ENCODE data around the gene FGF10.

FGF10 gene

DNA sequence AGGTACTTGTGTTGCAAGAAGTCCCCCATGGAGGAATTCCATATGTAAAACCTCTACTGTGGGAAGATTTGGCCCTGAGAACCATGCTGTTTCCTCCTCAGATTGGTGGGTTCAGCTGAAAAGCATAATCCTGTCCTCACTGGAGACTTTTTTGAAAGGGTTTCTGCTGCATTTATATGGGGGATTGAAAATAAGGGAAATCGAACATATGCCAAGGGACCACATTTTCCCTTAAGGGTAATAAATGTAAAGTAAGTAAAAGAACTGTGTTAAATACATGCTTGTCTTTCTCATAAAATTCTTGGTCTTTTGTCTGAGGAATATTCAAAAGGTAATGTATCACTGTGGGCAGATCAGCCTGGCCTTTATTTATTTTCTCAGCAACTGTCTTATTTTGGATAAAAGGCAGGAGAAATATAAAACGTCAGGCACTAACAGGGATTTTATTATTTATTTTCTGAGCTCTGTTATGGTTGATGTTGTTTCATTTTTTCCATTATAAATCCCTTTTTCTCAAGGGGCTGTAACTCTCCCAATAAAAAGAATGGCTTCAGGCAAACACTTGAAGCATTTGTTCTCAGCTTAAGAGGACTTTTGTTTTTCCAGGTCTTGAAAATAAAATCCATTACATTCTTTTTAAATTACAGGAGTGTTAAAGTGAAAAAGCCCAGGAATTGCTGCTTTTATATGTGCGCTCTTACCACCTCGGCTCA lies 131.4 kb downstream of the FGF10 start:
- H3K4me3 ChIP-seq (ENCODE audit: control insufficient read depth, low read depth, low read length) = no peak overlapping the region
- TF ChIP-seq, protein P1, sequence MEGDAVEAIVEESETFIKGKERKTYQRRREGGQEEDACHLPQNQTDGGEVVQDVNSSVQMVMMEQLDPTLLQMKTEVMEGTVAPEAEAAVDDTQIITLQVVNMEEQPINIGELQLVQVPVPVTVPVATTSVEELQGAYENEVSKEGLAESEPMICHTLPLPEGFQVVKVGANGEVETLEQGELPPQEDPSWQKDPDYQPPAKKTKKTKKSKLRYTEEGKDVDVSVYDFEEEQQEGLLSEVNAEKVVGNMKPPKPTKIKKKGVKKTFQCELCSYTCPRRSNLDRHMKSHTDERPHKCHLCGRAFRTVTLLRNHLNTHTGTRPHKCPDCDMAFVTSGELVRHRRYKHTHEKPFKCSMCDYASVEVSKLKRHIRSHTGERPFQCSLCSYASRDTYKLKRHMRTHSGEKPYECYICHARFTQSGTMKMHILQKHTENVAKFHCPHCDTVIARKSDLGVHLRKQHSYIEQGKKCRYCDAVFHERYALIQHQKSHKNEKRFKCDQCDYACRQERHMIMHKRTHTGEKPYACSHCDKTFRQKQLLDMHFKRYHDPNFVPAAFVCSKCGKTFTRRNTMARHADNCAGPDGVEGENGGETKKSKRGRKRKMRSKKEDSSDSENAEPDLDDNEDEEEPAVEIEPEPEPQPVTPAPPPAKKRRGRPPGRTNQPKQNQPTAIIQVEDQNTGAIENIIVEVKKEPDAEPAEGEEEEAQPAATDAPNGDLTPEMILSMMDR (conservative IDR thresholded peaks at IDR 0.05; ENCODE audit: control insufficient read depth, insufficient read depth, low read depth, low read length) = no peak
- no peak for DNase-seq (ENCODE audit: low read depth)

DNA sequence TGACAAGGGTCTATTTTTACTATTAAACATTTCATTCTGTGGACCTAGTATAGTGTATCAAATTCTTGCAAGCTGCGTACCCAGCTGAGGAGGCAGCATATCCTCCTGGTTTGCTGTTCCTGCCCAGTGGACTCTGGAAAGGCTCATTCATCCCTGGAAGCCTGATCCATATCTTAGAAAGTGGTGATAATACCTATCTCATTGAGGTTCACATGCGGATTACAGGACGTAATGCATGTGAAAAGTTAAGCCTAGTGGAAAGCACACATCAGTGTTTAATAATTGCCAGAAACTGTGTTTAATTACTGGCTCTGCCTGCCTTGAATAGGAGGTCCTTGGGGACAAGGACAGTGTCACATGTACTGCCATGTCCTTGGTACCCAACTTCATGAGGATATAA lies 132.0 kb downstream of the FGF10 start:
- TF ChIP-seq, protein P1 (conservative IDR thresholded peaks at IDR 0.05; ENCODE audit: control insufficient read depth, insufficient read depth, low read depth, low read length) = no peak
- no peak for DNase-seq (ENCODE audit: low read depth)
- no peak overlapping the region for H3K4me3 ChIP-seq (ENCODE audit: control insufficient read depth, low read depth, low read length)

All from fibroblast of mammary gland (primary cell).